ENCODE measurements around the gene ADAMTS7.
"Not testable (repeated sequence)": the region's sequence is repeated elsewhere in the genome, so short reads cannot be mapped to it uniquely, and the experiment has no call there.

DNA sequence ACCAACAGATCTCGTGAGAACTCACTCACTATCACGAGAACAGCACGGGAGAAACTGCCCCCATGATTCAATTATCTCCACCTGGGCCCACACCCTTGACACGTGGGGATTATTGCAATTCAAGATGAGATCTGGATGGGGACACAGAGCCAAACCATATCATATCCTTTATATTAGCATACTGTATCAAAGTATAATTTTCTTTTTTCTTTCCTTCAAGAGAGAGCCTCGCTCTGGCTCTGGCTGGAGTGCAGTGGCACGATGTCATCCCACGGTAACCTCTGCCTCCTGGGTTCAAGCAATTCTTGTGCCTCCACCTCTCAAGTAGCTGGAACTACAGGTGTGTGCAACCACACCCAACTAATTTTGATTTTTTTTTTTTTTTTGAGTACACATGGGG, 63.4 kb downstream of the ADAMTS7 start:
- not testable (repeated sequence) for TF ChIP-seq CTCF (IDR thresholded peaks at IDR 0.05; ENCODE audit: poor library complexity, severe bottlenecking); POLR2AphosphoS5 (IDR thresholded peaks at IDR 0.05); TAF1 (IDR thresholded peaks at IDR 0.05; ENCODE audit: low read depth)

Measured in neural cell (in vitro differentiated cells).